GM12874 (cell line): ENCODE results near the gene CIT.

Experiments
- TF ChIP-seq, protein P1 (sequence below): IDR thresholded peaks from 2 replicates; pipeline ENCODE4 v1.5.1; 2011; ENCODE audit warnings: low read depth, mild to moderate bottlenecking, control low read depth, low read length, moderate library complexity; ENCODE audit not compliant: insufficient read depth

The CIT gene

DNA sequence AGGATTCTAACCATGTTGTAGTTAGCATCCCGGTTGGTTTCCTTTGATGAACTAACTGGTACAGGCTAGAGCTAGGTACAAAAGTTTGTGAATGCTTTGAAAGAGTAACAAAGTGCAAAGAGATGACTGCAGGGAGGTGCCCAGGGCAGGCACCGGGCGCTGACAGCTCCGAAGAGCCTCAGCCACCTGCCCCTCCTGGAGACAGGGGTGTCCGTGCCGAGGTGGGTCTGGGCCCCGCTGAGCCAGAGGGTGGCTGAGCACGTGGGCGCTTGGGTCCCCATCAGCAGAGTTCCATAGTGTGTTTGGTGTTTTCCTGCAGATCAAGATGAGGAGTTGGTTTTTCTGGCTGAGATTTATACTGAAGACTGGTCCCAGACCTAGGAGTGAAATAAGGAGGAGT is 189.2 kb downstream of the CIT start:
- TF ChIP-seq, protein P1, sequence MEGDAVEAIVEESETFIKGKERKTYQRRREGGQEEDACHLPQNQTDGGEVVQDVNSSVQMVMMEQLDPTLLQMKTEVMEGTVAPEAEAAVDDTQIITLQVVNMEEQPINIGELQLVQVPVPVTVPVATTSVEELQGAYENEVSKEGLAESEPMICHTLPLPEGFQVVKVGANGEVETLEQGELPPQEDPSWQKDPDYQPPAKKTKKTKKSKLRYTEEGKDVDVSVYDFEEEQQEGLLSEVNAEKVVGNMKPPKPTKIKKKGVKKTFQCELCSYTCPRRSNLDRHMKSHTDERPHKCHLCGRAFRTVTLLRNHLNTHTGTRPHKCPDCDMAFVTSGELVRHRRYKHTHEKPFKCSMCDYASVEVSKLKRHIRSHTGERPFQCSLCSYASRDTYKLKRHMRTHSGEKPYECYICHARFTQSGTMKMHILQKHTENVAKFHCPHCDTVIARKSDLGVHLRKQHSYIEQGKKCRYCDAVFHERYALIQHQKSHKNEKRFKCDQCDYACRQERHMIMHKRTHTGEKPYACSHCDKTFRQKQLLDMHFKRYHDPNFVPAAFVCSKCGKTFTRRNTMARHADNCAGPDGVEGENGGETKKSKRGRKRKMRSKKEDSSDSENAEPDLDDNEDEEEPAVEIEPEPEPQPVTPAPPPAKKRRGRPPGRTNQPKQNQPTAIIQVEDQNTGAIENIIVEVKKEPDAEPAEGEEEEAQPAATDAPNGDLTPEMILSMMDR, result no peak

DNA sequence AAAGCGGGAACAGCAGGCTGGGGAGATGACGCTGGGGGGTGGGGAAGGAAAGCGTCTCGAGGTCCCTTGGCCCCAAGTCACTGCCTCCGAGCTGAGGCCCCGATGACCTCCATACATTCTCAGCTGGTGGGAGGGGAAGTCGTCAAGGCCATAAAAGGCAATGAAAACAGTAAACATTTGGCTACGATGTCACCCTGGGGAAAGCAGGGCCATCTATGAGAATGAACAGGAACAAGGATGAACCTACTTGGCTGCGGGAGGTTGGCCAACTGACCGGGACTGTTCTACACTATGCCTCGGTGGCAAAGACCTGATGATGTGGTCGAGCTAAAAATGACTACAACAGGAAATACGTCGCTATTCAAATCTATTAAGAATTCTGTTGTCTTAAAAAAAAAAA is 189.7 kb downstream of the CIT start:
- TF ChIP-seq, protein P1, result no peak

DNA sequence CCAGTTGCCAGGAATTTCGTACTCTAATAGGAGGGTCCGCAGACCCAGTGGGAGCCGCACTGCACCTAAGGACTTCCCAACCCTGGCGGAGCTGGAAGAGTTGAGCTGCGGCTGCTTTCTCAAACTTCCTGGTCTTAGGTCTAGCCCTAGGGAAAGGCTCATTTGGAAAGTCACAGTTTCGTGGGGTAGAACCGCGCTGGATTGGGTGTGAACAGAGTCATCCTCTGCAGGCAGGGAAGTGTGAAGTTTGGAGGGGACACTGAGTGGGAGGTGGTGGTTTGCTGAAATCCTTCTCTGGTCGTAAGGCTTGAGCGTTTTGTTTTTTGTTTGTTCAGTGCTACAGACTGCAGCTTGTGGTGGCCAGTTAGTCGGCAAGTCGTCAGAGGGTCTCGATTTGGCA is 190.3 kb downstream of the CIT start:
- TF ChIP-seq, protein P1, result no peak

DNA sequence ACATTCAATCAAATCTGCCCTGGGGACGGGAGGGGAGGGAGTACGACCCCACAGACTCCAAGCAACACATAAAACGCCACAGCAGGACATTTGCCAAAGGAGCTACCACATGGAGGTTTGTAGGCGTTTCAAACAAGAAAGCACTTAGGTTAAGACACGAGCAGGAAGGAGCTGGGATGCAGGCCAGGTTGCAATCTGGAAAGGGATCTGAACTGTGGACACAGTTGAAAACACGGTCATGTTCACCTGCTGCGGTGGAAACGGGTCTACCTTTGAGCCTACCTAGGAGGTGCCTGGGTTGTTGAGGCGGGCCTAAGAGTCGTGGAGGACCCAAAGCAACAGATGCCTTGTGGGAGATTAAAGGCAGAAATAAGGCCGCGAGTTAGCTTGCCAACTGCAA is 190.8 kb downstream of the CIT start:
- TF ChIP-seq, protein P1, result no peak

DNA sequence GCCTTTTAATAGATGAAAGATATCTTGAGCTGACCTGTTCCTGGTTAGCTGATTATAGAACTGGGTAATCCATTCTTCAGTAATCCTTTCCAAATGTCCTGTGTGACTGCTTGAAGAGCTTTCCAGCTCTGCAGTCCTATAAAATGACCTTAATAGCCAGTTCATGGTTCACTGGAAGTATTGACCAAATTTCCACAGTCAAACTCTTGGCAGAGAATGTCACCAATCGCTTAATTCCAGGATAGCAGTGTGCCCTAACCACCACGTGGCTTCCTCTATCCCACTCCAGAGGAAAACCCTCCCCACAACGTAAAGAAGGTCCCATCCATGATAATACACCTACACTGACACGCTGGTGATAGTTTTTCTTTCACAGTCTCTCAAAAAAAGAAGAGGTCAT is 191.7 kb downstream of the CIT start:
- TF ChIP-seq, protein P1, result no peak

DNA sequence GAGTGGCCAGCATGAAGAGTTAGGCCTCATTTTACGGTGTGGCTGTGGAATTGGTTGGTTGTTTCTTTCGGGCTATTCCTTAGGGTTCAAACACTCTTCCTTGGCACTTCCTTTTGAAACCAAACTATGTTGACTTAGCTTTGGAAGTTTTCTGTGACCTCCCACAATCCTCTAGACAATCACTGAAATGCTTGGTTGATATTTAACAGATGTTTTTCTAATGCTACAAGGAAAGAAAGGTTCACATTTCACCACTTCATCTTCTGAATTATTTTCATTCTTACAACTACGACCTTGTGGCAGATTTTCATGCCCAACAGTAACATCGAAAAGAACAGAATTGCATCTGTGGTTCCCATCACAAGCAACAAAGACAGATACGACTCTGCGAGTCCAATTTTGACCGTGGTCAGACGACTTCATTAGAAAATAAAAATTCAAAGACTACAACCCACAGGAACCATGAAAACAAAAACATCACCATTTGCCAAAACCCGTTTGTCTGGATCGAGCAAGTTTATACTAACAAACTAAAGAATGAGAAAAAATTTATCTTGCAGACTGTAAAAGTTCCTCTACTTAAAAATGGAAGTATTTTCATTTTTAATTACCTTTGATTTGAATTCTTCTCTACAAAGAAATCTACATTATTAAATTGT is 192.3 kb downstream of the CIT start:
- TF ChIP-seq, protein P1, result no peak

DNA sequence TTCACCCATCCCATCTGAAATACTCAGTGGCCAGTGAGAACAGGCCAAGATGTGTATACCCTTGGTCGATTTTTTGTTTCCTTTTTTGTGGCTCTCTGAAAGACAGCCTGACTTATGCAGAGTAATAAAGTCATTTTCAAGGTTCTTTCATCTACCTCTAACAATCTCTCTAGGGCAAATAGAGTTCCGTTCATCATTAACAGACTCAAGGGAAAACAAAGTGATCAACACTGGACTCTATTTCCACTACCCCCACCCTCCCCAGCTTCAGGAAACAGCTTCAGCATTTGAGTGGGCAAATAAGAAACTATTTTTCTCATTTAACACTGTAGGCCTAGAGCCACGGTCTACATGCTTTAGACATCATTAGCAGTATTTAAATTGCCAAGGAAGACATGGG is 193.3 kb downstream of the CIT start:
- TF ChIP-seq, protein P1, result no peak
